H9 (cell line): ENCODE data around the gene AFF2. TPM values are rescaled to one million over a fixed set of nuclear protein-coding genes. Genes with fewer than 3 reads are reported as not detected.

Experiments used
- DNase-seq: peaks from one replicate; pipeline ENCODE4 v3.0.0-alpha.2; 2017
- H2AFZ ChIP-seq: one replicate; pipeline ENCODE4 v1.6.1; 2013; ENCODE audit warnings: mild to moderate bottlenecking, low read length, control low read depth, moderate library complexity
- H2AK5ac ChIP-seq: 2 replicates; pipeline ENCODE4 v1.6.1; 2013; ENCODE audit warnings: low read length, control low read depth, mixed read lengths; ENCODE audit not compliant: insufficient read length
- H2BK120ac ChIP-seq: one replicate; pipeline ENCODE4 v1.6.1; 2013; ENCODE audit warnings: low read depth, mild to moderate bottlenecking, low read length, control low read depth, inconsistent platforms; ENCODE audit not compliant: poor library complexity, severe bottlenecking
- H2BK12ac ChIP-seq: 2 replicates; pipeline ENCODE4 v1.6.1; 2013; ENCODE audit warnings: low read length, control low read depth, mixed read lengths, low read depth; ENCODE audit not compliant: insufficient read length
- H2BK15ac ChIP-seq: 2 replicates; pipeline ENCODE4 v1.6.1; 2013; ENCODE audit warnings: low read depth, low read length, control low read depth
- H2BK20ac ChIP-seq: one replicate; pipeline ENCODE4 v1.6.1; 2013; ENCODE audit warnings: low read depth, mild to moderate bottlenecking, low read length, control low read depth, inconsistent platforms; ENCODE audit not compliant: poor library complexity, severe bottlenecking
- H2BK5ac ChIP-seq: 2 replicates; pipeline ENCODE4 v1.6.1; 2013; ENCODE audit warnings: low read length, control low read depth, mixed read lengths; ENCODE audit not compliant: insufficient read length
- H3K14ac ChIP-seq: 2 replicates; pipeline ENCODE4 v1.6.1; 2013; ENCODE audit warnings: low read length, control low read depth; ENCODE audit not compliant: insufficient read depth
- H3K18ac ChIP-seq: 2 replicates; pipeline ENCODE4 v1.6.1; 2013; ENCODE audit warnings: low read depth, mild to moderate bottlenecking, mixed read lengths, low read length, control low read depth; ENCODE audit not compliant: insufficient read length
- H3K23ac ChIP-seq: 2 replicates; pipeline ENCODE4 v1.6.1; 2013; ENCODE audit warnings: low read length, control low read depth, mixed read lengths, low read depth; ENCODE audit not compliant: insufficient read length
- H3K23me2 ChIP-seq: 2 replicates; pipeline ENCODE4 v1.6.1; 2013; ENCODE audit warnings: low read depth, mild to moderate bottlenecking, mixed read lengths, low read length, control low read depth; ENCODE audit not compliant: insufficient read length, poor library complexity, severe bottlenecking
- H3K27ac ChIP-seq: 2 replicates; pipeline ENCODE4 v1.5.1; 2013; ENCODE audit warnings: low read length, control low read depth, mixed read lengths, low read depth; ENCODE audit not compliant: insufficient read length
- H3K27me3 ChIP-seq: 2 replicates; pipeline ENCODE4 v1.6.1; 2013; ENCODE audit warnings: low read length, control low read depth, inconsistent platforms; ENCODE audit not compliant: insufficient read depth
- H3K4ac ChIP-seq: 2 replicates; pipeline ENCODE4 v1.6.1; 2013; ENCODE audit warnings: low read depth, mild to moderate bottlenecking, control low read depth, inconsistent platforms, low read length, moderate library complexity
- H3K4me1 ChIP-seq: 2 replicates; pipeline ENCODE4 v1.6.1; 2013; ENCODE audit warnings: low read length, control low read depth, inconsistent platforms; ENCODE audit not compliant: insufficient read depth
- H3K4me2 ChIP-seq: 2 replicates; pipeline ENCODE4 v1.6.1; 2013; ENCODE audit warnings: low read length, control low read depth, mixed read lengths; ENCODE audit not compliant: insufficient read length, insufficient read depth
- H3K56ac ChIP-seq: 2 replicates; pipeline ENCODE4 v1.6.1; 2013; ENCODE audit warnings: low read depth, mild to moderate bottlenecking, mixed read lengths, low read length, control low read depth; ENCODE audit not compliant: insufficient read length
- H3K79me1 ChIP-seq: 2 replicates; pipeline ENCODE4 v1.6.1; 2013; ENCODE audit warnings: low read depth, mild to moderate bottlenecking, moderate library complexity, low read length, control low read depth, inconsistent platforms; ENCODE audit not compliant: insufficient read depth, poor library complexity, severe bottlenecking
- H3K79me2 ChIP-seq: 2 replicates; pipeline ENCODE4 v1.6.1; 2013; ENCODE audit warnings: low read length, control low read depth, inconsistent platforms; ENCODE audit not compliant: insufficient read depth
- H3K9ac ChIP-seq: 2 replicates; pipeline ENCODE4 v1.6.1; 2013; ENCODE audit warnings: low read length, control low read depth, mixed read lengths; ENCODE audit not compliant: insufficient read length; ENCODE audit errors: extremely low read depth
- H3K9me3 ChIP-seq: one replicate; pipeline ENCODE4 v1.6.1; 2013; ENCODE audit warnings: low read depth, low read length, inconsistent platforms; ENCODE audit not compliant: control insufficient read depth
- H3T11ph ChIP-seq: one replicate; pipeline ENCODE4 v1.6.1; 2013; ENCODE audit warnings: mild to moderate bottlenecking, low read length, control low read depth, inconsistent platforms
- H4K20me1 ChIP-seq: one replicate; pipeline ENCODE4 v1.6.1; 2013; ENCODE audit not compliant: control insufficient read depth, insufficient read length, insufficient read depth
- H4K5ac ChIP-seq: 2 replicates; pipeline ENCODE4 v1.6.1; 2013; ENCODE audit warnings: low read depth, mild to moderate bottlenecking, mixed read lengths, low read length, control low read depth; ENCODE audit not compliant: insufficient read length
- H4K8ac ChIP-seq: replicated peaks from 2 replicates; pipeline ENCODE4 v1.6.1; 2013; ENCODE audit warnings: low read length, control low read depth, mixed read lengths, low read depth; ENCODE audit not compliant: insufficient read length
- H4K91ac ChIP-seq: 2 replicates; pipeline ENCODE4 v1.6.1; 2013; ENCODE audit warnings: low read depth, mild to moderate bottlenecking, moderate library complexity, mixed read lengths, low read length, control low read depth; ENCODE audit not compliant: insufficient read length
- H3K27ac Mint-ChIP-seq, 3 experiments: 2 replicates in 2 of 3; 3 replicates in 1 of 3; pipeline ENCODE4 v1.8.0; 2020 to 2021; ENCODE audit warnings: mixed read lengths in 3 of 3, mild to moderate bottlenecking in 1 of 3, moderate library complexity in 1 of 3
- H3K27me3 Mint-ChIP-seq: 2 replicates; pipeline ENCODE4 v1.8.0; 2021; ENCODE audit warnings: low read depth, mild to moderate bottlenecking, moderate library complexity, mixed read lengths
- H3K36me3 Mint-ChIP-seq, 3 experiments: 2 replicates in 2 of 3; 3 replicates in 1 of 3; pipeline ENCODE4 v1.8.0; 2020 to 2021; ENCODE audit warnings: low read depth in 3 of 3, mixed read lengths in 3 of 3; ENCODE audit not compliant: insufficient read depth in 1 of 3
- H3K4me1 Mint-ChIP-seq, 2 experiments: 2 replicates each; pipeline ENCODE4 v1.8.0; 2020; ENCODE audit warnings: mixed read lengths in 2 of 2
- H3K4me3 Mint-ChIP-seq, 2 experiments: 2 replicates in 1 of 2; 3 replicates in 1 of 2; pipeline ENCODE4 v1.8.0; 2020 to 2021; ENCODE audit warnings: mild to moderate bottlenecking in 2 of 2, mixed read lengths in 2 of 2, moderate library complexity in 1 of 2
- H3K9me3 Mint-ChIP-seq, 2 experiments: 2 replicates in 1 of 2; 3 replicates in 1 of 2; pipeline ENCODE4 v1.8.0; 2020; ENCODE audit warnings: mild to moderate bottlenecking in 2 of 2, mixed read lengths in 2 of 2, moderate library complexity in 1 of 2
- WGBS: extraction: QIAGEN DNeasy Blood & Tissue Kit; methylation state at CpG from one replicate; pipeline ENCODE4 v1.1.7; 2013; ENCODE audit warnings: missing lambda C conversion rate, low lambda C conversion rate, mixed read lengths; ENCODE audit not compliant: insufficient read length; ENCODE audit errors: extremely low coverage; 5-methylcytosine and 5-hydroxymethylcytosine counted together
- total RNA-seq: library from RNA; stranded (reverse); gene quantifications from 2 replicates; pipeline ENCODE4 v1.2.1, GENCODE V29; 2021
- TF ChIP-seq, protein P1 (sequence below): fragments of 200-600 bp; sonication (generic); conservative IDR thresholded peaks from 3 replicates; pipeline ENCODE4 v1.8.0; 2021; ENCODE audit warnings: antibody characterized with exemption, mild to moderate bottlenecking

AFF2 gene
- total RNA-seq, 1 experiment from 2014 or later: 14.6 TPM

DNA sequence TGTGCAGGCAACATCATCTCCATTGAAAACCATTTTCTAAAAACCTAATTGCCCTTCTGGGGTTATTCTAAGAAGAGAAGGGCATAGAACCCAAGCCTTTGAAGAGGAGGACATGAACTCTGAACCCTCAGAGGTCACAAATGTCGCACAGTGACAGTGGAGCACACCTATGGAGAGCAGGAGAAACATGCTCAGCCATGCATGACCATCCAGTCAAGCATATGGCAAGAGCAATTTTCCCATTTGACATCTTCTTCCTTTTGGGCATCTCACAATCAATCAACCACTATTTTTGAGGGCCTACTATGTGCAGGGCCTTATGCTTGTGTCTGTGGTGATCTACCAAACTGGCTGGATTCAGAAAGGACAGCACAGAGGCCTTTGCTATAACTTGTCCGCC is 30.1 kb upstream of the AFF2 start:
- Histone ChIP-seq H2BK5ac (no peak overlapping the region), H3K79me1 (no peaks in the 10 kb centered on the region), H4K20me1 (no peaks in the 10 kb centered on the region), H4K5ac (no peak overlapping the region), H3K9ac (no peak overlapping the region), H3K4me2 (no peak overlapping the region), H2AK5ac (no peak overlapping the region), H3K23ac (no peak overlapping the region), H2BK15ac (no peak overlapping the region), H3K14ac (no peak overlapping the region), H4K91ac (no peak overlapping the region), H2BK12ac (no peak overlapping the region), H3K27me3 (no peaks in the 10 kb centered on the region), H3K9me3 (peaks cover 50% of the 10 kb centered on the region), H3K56ac (no peak overlapping the region), H2BK120ac (no peak overlapping the region), H3K4ac (no peak overlapping the region), H3K23me2 (no peaks in the 10 kb centered on the region), H3K4me1 (no peaks in the 10 kb centered on the region), H2BK20ac (no peak overlapping the region), H3T11ph (no peak overlapping the region), H3K79me2 (no peaks in the 10 kb centered on the region), H3K18ac (no peak overlapping the region), H4K8ac (no peak overlapping the region), H3K27ac (no peak overlapping the region), H2AFZ (no peak overlapping the region)
- 0 out of 4 replicates have a peak, but pooled peaks cover 0 to 5% of the 10 kb centered on the region in 2 experiments for H3K4me1 Mint-ChIP-seq
- H3K27me3 Mint-ChIP-seq: no peaks in the 10 kb centered on the region; the same call in 1 of the 2 replicates
- TF ChIP-seq, protein P1, sequence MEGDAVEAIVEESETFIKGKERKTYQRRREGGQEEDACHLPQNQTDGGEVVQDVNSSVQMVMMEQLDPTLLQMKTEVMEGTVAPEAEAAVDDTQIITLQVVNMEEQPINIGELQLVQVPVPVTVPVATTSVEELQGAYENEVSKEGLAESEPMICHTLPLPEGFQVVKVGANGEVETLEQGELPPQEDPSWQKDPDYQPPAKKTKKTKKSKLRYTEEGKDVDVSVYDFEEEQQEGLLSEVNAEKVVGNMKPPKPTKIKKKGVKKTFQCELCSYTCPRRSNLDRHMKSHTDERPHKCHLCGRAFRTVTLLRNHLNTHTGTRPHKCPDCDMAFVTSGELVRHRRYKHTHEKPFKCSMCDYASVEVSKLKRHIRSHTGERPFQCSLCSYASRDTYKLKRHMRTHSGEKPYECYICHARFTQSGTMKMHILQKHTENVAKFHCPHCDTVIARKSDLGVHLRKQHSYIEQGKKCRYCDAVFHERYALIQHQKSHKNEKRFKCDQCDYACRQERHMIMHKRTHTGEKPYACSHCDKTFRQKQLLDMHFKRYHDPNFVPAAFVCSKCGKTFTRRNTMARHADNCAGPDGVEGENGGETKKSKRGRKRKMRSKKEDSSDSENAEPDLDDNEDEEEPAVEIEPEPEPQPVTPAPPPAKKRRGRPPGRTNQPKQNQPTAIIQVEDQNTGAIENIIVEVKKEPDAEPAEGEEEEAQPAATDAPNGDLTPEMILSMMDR: no peak
- DNase-seq: no peak
- no peaks in the 10 kb centered on the region for H3K36me3 Mint-ChIP-seq
- no peak overlapping the region for H3K4me3 Mint-ChIP-seq
- peaks cover 67 to 68% of the 10 kb centered on the region in 2 experiments for H3K9me3 Mint-ChIP-seq
- H3K27ac Mint-ChIP-seq: no peak overlapping the region
- WGBS: no CpG with 5 or more reads among the region's 2 CpGs
